ENCODE results near the gene PTPRN2. TPM values are rescaled to one million over a fixed set of nuclear protein-coding genes. Genes with fewer than 3 reads are reported as not detected.

Gene PTPRN2
- total RNA-seq, 1 experiment from 2014 or later: 2.1 TPM

DNA sequence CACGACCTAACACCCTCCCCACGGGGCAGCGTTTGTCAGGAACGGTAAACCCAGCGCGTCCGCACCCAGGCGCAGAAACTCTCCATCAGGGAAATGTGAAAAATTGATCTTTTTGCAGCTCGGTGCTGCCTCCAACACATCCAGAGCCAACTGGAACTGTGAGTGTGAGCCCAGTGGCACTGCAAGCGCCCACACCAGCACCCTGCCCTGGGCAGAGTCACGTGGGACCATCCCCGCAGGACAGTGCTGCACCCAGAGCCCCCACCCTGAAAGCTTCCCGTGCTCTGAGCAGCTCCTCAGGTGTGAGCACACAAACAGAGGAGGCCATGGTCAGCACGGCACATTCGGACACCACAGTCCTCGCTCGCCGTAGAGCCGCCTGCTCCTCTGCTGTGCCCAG is 919.9 kb downstream of the PTPRN2 start:
- no peaks in the 10 kb centered on the region for H4K20me1 ChIP-seq (ENCODE audit: insufficient read depth)
- no peaks in the 10 kb centered on the region for H3K27me3 ChIP-seq (ENCODE audit: insufficient read depth, low read length)
- no peak for DNase-seq (ENCODE audit: low read depth, low spot score)
- no peak overlapping the region for H3K9ac ChIP-seq (ENCODE audit: low read length)
- no peak overlapping the region for H2AFZ ChIP-seq (ENCODE audit: low read depth, low read length, poor library complexity, severe bottlenecking)
- ChIA-PET RAD21 (ENCODE audit: low non-redundant PET in 1 of 2, low total read pairs in 2 of 2, uncharacterized antibody in 2 of 2, unreplicated experiment in 2 of 2) (no interaction called here), CTCF (no interaction called here), POLR2A (no interaction called here)
- peaks cover 5% of the 10 kb centered on the region; the same call in 1 of the 2 replicates for H3K79me2 ChIP-seq (ENCODE audit: insufficient read depth, low read length)
- H3K4me1 ChIP-seq (ENCODE audit: control insufficient read depth in 1 of 2, insufficient read depth in 2 of 2, low read length in 2 of 2): peaks cover 23 to 51% of the 10 kb centered on the region in 2 experiments
- no peak overlapping the region for H3K4me3 ChIP-seq (replicated peaks in 1 of 2; ENCODE audit: low read depth in 1 of 2, low read length in 2 of 2)
- no peaks in the 10 kb centered on the region for H3K9me3 ChIP-seq (ENCODE audit: control insufficient read depth in 1 of 2, insufficient read depth in 1 of 2, low read depth in 1 of 2, low read length in 2 of 2)
- intact Hi-C loops (cut with micrococcal nuclease): no loop called here
- TF ChIP-seq FOSL1 (IDR thresholded peaks at IDR 0.05; ENCODE audit: low read depth): no peak
- no peak for TF ChIP-seq CEBPB (IDR thresholded peaks at IDR 0.05; ENCODE audit: low read depth)
- TF ChIP-seq, protein P1, sequence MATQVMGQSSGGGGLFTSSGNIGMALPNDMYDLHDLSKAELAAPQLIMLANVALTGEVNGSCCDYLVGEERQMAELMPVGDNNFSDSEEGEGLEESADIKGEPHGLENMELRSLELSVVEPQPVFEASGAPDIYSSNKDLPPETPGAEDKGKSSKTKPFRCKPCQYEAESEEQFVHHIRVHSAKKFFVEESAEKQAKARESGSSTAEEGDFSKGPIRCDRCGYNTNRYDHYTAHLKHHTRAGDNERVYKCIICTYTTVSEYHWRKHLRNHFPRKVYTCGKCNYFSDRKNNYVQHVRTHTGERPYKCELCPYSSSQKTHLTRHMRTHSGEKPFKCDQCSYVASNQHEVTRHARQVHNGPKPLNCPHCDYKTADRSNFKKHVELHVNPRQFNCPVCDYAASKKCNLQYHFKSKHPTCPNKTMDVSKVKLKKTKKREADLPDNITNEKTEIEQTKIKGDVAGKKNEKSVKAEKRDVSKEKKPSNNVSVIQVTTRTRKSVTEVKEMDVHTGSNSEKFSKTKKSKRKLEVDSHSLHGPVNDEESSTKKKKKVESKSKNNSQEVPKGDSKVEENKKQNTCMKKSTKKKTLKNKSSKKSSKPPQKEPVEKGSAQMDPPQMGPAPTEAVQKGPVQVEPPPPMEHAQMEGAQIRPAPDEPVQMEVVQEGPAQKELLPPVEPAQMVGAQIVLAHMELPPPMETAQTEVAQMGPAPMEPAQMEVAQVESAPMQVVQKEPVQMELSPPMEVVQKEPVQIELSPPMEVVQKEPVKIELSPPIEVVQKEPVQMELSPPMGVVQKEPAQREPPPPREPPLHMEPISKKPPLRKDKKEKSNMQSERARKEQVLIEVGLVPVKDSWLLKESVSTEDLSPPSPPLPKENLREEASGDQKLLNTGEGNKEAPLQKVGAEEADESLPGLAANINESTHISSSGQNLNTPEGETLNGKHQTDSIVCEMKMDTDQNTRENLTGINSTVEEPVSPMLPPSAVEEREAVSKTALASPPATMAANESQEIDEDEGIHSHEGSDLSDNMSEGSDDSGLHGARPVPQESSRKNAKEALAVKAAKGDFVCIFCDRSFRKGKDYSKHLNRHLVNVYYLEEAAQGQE (IDR thresholded peaks at IDR 0.05; ENCODE audit: low read depth): no peak
- no peak for TF ChIP-seq CBX3 (IDR thresholded peaks at IDR 0.05; ENCODE audit: low read depth)
- TF ChIP-seq, protein P2, sequence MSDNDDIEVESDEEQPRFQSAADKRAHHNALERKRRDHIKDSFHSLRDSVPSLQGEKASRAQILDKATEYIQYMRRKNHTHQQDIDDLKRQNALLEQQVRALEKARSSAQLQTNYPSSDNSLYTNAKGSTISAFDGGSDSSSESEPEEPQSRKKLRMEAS (IDR thresholded peaks at IDR 0.05): no peak
- no peak for TF ChIP-seq EZH2phosphoT487 (IDR thresholded peaks at IDR 0.05; ENCODE audit: borderline replicate concordance)
- TF ChIP-seq TCF7L2 (IDR thresholded peaks at IDR 0.05; ENCODE audit: borderline replicate concordance, extremely low read depth, insufficient read depth, insufficient read length): no peak
- BruUV-seq (replicated peaks): no TSS peak
- ATAC-seq: no peak
- no peak overlapping the region; the same call in 1 of the 2 replicates for H3K27ac ChIP-seq (ENCODE audit: low read depth, low read length)
- no peaks in the 10 kb centered on the region for H3K9me2 ChIP-seq (ENCODE audit: insufficient read depth)
- no peaks in the 10 kb centered on the region for H3K36me3 ChIP-seq (ENCODE audit: control insufficient read depth in 1 of 2, insufficient read depth in 2 of 2, low read length in 2 of 2)
- no peak overlapping the region for H3K4me2 ChIP-seq (ENCODE audit: low read length)
